Cardiac fibroblast (primary cell): Measurements from ENCODE around the gene TRIM39.

ENCODE experiments used
- DNase-seq, 2 donors: peaks; one replicate each; pipeline versions ENCODE4 v3.0.0 to v3.0.0-alpha.2; 2010; ENCODE audit warnings: low read depth in 2 of 2
- H3K4me3 ChIP-seq, 2 donors: replicated peaks in 1 of 2; 1 replicate in 1 of 2; 2 replicates in 1 of 2; pipeline ENCODE4 v1.5.1; 2011; ENCODE audit warnings: low read depth in 2 of 2, low read length in 2 of 2, mild to moderate bottlenecking in 2 of 2, moderate library complexity in 1 of 2
- TF ChIP-seq, protein P1 (sequence below): IDR thresholded peaks from one replicate; pipeline ENCODE4 v1.5.1; 2011; ENCODE audit warnings: low read depth, mild to moderate bottlenecking, low read length, inconsistent platforms

TRIM39 gene

DNA sequence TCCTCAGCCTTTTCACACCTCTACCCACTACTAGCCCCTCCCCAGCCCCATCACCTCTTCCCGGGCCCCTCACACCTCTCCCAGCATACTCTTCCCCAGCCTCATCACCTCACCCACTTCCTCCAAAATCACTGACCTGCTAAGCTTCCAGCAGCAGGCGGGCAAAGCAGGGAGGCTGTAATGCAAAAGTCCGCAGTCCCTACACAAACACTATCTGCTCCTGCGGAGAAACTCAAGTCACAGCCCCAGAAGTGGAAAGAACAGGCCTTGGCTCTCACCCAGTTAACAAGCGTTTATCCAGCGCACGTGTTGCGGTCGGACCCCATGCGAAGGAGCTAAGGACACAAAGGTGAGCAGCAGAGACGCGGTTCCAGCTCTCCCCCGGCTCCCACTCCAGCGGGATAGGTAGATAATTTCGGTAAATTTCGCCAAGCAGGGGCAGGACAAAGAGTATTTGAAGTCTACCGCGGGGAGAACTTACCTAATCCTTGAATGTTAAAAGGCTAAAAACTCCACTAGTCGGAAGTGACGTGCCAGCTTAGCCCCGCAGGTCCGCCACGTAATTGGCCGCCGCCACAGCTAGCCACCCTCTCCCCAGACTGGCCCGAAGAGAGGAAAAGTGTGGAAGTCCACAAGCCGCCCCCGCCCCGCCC, 728 bp upstream of the TRIM39 start:
- DNase-seq = peak; percentile 85 to 86
- TF ChIP-seq, protein P1, sequence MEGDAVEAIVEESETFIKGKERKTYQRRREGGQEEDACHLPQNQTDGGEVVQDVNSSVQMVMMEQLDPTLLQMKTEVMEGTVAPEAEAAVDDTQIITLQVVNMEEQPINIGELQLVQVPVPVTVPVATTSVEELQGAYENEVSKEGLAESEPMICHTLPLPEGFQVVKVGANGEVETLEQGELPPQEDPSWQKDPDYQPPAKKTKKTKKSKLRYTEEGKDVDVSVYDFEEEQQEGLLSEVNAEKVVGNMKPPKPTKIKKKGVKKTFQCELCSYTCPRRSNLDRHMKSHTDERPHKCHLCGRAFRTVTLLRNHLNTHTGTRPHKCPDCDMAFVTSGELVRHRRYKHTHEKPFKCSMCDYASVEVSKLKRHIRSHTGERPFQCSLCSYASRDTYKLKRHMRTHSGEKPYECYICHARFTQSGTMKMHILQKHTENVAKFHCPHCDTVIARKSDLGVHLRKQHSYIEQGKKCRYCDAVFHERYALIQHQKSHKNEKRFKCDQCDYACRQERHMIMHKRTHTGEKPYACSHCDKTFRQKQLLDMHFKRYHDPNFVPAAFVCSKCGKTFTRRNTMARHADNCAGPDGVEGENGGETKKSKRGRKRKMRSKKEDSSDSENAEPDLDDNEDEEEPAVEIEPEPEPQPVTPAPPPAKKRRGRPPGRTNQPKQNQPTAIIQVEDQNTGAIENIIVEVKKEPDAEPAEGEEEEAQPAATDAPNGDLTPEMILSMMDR = no peak

GRCh38 chr6:30327232-30327746, 562 bp downstream of the TRIM39 start:
- DNase-seq = no peak
- TF ChIP-seq, protein P1 = no peak
- peak overlapping the region; percentile 84 to 91 for H3K4me3 ChIP-seq

More for the DNA sequence above, 728 bp upstream of the TRIM39 start:
- H3K4me3 ChIP-seq = peak overlapping the region; percentile 84 to 91

- no peak for DNase-seq
- no peak overlapping the region for H3K4me3 ChIP-seq
- TF ChIP-seq, protein P1 = no peak
These were observed 1.7 kb downstream of the TRIM39 start for GRCh38 chr6:30328397-30328796.

DNA sequence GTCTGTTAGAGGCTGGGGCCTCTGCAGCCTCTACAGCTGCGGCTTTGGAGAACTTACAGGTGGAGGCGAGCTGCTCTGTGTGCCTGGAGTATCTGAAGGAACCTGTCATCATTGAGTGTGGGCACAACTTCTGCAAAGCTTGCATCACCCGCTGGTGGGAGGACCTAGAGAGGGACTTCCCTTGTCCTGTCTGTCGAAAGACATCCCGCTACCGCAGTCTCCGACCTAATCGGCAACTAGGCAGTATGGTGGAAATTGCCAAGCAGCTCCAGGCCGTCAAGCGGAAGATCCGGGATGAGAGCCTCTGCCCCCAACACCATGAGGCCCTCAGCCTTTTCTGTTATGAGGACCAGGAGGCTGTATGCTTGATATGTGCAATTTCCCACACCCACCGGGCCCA, 2.6 kb downstream of the TRIM39 start:
- TF ChIP-seq, protein P1 = no peak
- no peak overlapping the region for H3K4me3 ChIP-seq
- DNase-seq = no peak

- DNase-seq = no peak
These were observed 5.3 kb downstream of the TRIM39 start for GRCh38 chr6:30331981-30332380.

DNA sequence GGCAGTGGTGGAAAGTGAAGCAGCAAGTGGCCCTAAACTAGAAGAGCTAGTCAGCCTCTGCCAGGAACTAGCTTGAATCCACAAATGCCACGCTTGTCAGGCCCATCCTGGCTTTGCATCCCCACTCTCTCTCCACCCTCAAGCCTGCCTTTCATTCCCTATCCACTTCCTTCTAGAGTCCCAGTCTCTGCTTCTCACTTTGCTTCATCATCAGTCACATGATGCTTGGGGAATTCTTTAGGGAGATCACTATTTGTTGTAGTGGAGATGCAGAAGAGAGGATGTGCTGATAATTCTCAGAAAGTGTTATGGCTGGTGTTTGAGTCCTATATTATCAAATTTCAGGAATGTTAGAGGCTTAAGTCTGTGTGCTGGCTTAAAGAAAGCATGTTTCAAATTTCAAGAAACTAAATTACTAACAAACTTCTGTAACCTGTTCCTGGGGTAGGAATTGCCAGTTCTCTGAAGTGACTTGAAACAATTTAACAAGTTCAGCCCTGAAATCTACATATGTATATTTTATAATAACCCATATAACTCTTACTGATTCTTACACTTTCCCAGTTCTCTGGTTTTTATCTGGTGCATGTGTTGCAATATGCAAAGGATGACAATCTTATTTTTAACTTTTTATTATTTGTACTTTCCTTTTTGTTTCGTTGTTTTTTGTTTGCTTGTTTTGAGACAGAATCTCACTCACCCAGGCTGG, 7.5 kb downstream of the TRIM39 start:
- H3K4me3 ChIP-seq = no peak overlapping the region
- TF ChIP-seq, protein P1 = no peak
- no peak for DNase-seq

More at GRCh38 chr6:30331981-30332380, 5.3 kb downstream of the TRIM39 start:
- TF ChIP-seq, protein P1 = no peak
- no peak overlapping the region for H3K4me3 ChIP-seq
